Osteocyte (in vitro differentiated cells): ENCODE data around the gene MYOCD. TPM values are rescaled to one million over a fixed set of nuclear protein-coding genes. Genes with fewer than 3 reads are reported as not detected.

Source experiments
- DNase-seq: peaks from one replicate; pipeline ENCODE4 v3.0.0; 2021; ENCODE audit warnings: mixed read lengths; ENCODE audit not compliant: unreplicated experiment; ENCODE audit errors: extremely low spot score
- H3K27ac Mint-ChIP-seq: one replicate; pipeline ENCODE4 v1.8.0; 2021; ENCODE audit warnings: mild to moderate bottlenecking, mixed read lengths; ENCODE audit not compliant: unreplicated experiment
- H3K27me3 Mint-ChIP-seq: one replicate; pipeline ENCODE4 v1.8.0; 2021; ENCODE audit warnings: mixed read lengths; ENCODE audit not compliant: unreplicated experiment
- H3K36me3 Mint-ChIP-seq: one replicate; pipeline ENCODE4 v1.8.0; 2021; ENCODE audit warnings: mixed read lengths; ENCODE audit not compliant: unreplicated experiment
- H3K4me1 Mint-ChIP-seq: one replicate; pipeline ENCODE4 v1.8.0; 2021; ENCODE audit warnings: mixed read lengths; ENCODE audit not compliant: unreplicated experiment
- H3K4me3 Mint-ChIP-seq: one replicate; pipeline ENCODE4 v1.8.0; 2021; ENCODE audit warnings: mild to moderate bottlenecking, moderate library complexity, mixed read lengths; ENCODE audit not compliant: unreplicated experiment
- H3K9me3 Mint-ChIP-seq: one replicate; pipeline ENCODE4 v1.8.0; 2021; ENCODE audit warnings: mixed read lengths; ENCODE audit not compliant: unreplicated experiment
- long read RNA-seq: library from polyadenylated mRNA; unstranded; transcript quantifications from one replicate; pipeline ENCODE4 v2.0.0, GENCODE V29; 2021
- total RNA-seq: library from RNA; stranded (reverse); gene quantifications from 2 replicates; pipeline ENCODE4 v1.2.1, GENCODE V29; 2021
- TF ChIP-seq, protein P1 (sequence below): fragments of 200-600 bp; sonication (generic); IDR thresholded peaks from 2 replicates; pipeline ENCODE4 v1.5.0; 2021; ENCODE audit warnings: antibody characterized with exemption, mild to moderate bottlenecking, moderate library complexity

MYOCD gene
- 13.7 and 17.0 TPM in 2 replicates for total RNA-seq
- long read RNA-seq, full-length matches to known transcripts: 3 of 11 reads
- long read RNA-seq, partial matches to known transcripts: 1 of 11 reads
- long read RNA-seq, other reads (novel, unspliced or antisense): 7 of 11 reads

DNA sequence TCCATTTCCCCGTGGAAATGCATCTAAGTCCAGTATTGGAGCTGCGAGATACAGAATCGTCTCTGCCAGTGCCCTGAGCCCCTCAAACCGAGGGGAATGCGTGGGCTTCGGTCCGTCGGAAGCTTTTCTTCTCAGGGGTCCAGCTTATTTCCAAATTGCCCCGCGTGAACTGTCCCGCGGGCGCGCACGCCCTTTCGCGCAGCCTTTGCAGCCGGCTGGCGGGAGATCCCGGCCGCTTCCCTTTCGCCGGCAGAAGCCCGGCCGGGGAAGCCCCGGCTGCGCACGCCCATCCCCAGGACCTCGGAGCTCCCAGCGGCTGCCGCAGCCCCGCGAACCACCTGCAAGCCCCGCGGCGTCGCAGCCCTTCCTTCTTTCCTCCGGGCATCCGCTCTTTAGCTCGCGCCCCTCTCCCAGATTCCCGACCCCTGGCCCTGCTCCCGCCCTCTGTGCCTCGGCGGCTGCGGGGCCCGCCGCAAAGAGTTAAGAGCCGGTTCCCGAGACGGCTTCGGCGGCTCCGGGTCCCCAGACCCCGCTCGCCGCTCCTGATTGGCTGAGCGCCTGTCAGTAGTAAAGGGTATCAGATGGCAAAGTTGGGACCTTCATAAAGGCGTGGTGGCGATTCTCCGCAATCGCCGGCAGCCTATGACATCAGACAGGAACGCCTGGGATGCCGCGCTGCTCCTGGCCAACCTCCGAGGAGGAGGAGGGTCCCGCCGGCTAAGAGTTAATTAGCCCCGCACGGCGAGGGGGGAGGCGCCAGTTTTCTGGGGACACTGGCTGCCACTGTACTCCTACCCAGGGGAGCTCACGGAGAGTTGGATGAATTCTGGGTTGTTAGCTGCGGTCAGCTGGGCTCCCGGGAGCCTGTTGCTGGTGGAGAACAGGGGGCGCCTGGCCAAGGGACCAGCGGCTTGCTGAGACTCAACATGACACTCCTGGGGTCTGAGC is at the start of gene MYOCD:
MYOCD (plus strand) TSS at position 628 of the 948 bp plus-strand sequence; CDS start at position 927, 299 bp downstream.
- TF ChIP-seq, protein P1, sequence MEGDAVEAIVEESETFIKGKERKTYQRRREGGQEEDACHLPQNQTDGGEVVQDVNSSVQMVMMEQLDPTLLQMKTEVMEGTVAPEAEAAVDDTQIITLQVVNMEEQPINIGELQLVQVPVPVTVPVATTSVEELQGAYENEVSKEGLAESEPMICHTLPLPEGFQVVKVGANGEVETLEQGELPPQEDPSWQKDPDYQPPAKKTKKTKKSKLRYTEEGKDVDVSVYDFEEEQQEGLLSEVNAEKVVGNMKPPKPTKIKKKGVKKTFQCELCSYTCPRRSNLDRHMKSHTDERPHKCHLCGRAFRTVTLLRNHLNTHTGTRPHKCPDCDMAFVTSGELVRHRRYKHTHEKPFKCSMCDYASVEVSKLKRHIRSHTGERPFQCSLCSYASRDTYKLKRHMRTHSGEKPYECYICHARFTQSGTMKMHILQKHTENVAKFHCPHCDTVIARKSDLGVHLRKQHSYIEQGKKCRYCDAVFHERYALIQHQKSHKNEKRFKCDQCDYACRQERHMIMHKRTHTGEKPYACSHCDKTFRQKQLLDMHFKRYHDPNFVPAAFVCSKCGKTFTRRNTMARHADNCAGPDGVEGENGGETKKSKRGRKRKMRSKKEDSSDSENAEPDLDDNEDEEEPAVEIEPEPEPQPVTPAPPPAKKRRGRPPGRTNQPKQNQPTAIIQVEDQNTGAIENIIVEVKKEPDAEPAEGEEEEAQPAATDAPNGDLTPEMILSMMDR: no peak
- peak; percentile 86 for DNase-seq
- Mint-ChIP-seq H3K27me3 (no peaks in the 10 kb centered on the region), H3K36me3 (no peaks in the 10 kb centered on the region), H3K4me3 (peak within 1 kb of the TSS; percentile 88), H3K27ac (peak within 1 kb of the TSS; percentile 78), H3K4me1 (peaks cover 56% of the 10 kb centered on the region), H3K9me3 (no peaks in the 10 kb centered on the region)

DNA sequence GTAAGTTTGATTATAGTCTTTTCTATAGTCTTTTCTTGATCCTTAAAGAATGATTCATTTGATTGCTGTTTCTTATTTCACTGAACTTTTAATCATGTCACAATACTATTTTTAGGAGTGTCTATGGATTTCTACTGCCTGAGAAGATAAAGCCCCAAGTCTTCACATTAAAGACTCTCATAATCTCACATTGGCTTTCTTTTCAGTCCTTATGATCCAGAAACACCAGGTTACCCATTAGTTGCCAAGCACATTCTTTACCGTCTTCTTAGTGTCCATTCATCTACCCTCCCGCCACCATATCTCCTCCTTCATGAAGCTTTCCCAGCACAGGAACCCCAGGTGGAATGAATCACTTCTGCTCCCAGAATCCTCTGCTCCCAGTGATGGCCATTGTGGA is 49.5 kb upstream of the MYOCD start:
- no peak for DNase-seq
- Mint-ChIP-seq H3K9me3 (no peaks in the 10 kb centered on the region), H3K27me3 (no peaks in the 10 kb centered on the region), H3K4me3 (no peak overlapping the region), H3K27ac (peak overlapping the region; percentile 23), H3K4me1 (peaks cover 68% of the 10 kb centered on the region), H3K36me3 (peaks cover 2% of the 10 kb centered on the region)
- TF ChIP-seq, protein P1: no peak

GRCh38 chr17:12618557-12618956 is 47.1 kb upstream of the MYOCD start:
- no peak for DNase-seq
- Mint-ChIP-seq H3K36me3 (peaks cover 2% of the 10 kb centered on the region), H3K9me3 (no peaks in the 10 kb centered on the region), H3K27ac (peak overlapping the region; percentile 93), H3K4me1 (peaks cover 77% of the 10 kb centered on the region), H3K4me3 (no peak overlapping the region), H3K27me3 (no peaks in the 10 kb centered on the region)
- TF ChIP-seq, protein P1: no peak

- Mint-ChIP-seq H3K9me3 (no peaks in the 10 kb centered on the region), H3K27ac (peak overlapping the region; percentile 93), H3K4me3 (peak overlapping the region; percentile 31), H3K4me1 (peaks cover 75% of the 10 kb centered on the region), H3K36me3 (peaks cover 2% of the 10 kb centered on the region), H3K27me3 (no peaks in the 10 kb centered on the region)
- TF ChIP-seq, protein P1: no peak
- DNase-seq: no peak
Measured at GRCh38 chr17:12619459-12620199, 46.1 kb upstream of the MYOCD start.
